Subcutaneous adipose tissue (tissue), 4 donors: Measurements from ENCODE around the gene ITGB3BP. TPM values are rescaled to one million over a fixed set of nuclear protein-coding genes. Genes with fewer than 3 reads are reported as not detected.

Source experiments
- CTCF ChIP-seq: fragments of 450-650 bp; IDR thresholded peaks from one replicate; pipeline ENCODE4 v1.5.1; 2016; ENCODE audit warnings: low read depth, mild to moderate bottlenecking, control low read depth, antibody characterized with exemption, moderate library complexity
- total RNA-seq, 4 donors: library from RNA; depleted of rRNA; stranded (reverse); fragments of >200 nt; gene quantifications; one replicate each; pipeline ENCODE4 v1.1.0, GENCODE V29; 2016

The ITGB3BP gene
- total RNA-seq, 4 donors from 2014 or later, result 9.2 to 10.2 (median 9.9) TPM

- no peak for TF ChIP-seq CTCF
Measured at GRCh38 chr1:63555480-63555879, 32.5 kb upstream of the ITGB3BP start.

- no peak for TF ChIP-seq CTCF
Measured at GRCh38 chr1:63548877-63549276, 25.9 kb upstream of the ITGB3BP start.

- no peak for TF ChIP-seq CTCF
Measured at GRCh38 chr1:63548303-63548702, 25.3 kb upstream of the ITGB3BP start.

- no peak for TF ChIP-seq CTCF
Measured at GRCh38 chr1:63547621-63548294, 24.7 kb upstream of the ITGB3BP start.

GRCh38 chr1:63545780-63546179 is 22.8 kb upstream of the ITGB3BP start:
- no peak for TF ChIP-seq CTCF

GRCh38 chr1:63537940-63538339 is 14.9 kb upstream of the ITGB3BP start:
- no peak for TF ChIP-seq CTCF

- TF ChIP-seq CTCF, result no peak
Measured at GRCh38 chr1:63537006-63537405, 14.0 kb upstream of the ITGB3BP start.
